ENCODE measurements around the gene DDX51.

DNA sequence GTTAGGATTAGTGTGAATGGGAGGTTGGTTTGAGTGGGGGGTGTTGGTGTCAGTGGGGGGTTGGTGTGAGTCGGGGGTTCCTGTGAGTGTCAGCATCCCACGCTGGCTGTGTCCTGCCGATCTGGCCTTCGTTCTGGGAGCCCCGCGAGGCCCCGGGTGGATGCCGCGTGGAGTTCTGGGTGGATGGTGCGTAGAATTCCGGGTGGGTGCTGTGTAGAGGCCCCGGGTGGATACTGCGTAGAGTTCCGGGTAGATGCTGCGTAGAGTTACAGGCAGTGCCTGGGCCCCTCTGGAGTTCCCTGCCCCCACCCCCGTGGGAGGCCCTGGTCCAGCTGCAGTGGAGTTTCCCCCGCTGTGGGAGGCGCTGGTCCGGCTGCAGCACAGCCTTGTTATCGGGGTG is 8.8 kb upstream of the DDX51 start:
- TF ChIP-seq, protein P1, sequence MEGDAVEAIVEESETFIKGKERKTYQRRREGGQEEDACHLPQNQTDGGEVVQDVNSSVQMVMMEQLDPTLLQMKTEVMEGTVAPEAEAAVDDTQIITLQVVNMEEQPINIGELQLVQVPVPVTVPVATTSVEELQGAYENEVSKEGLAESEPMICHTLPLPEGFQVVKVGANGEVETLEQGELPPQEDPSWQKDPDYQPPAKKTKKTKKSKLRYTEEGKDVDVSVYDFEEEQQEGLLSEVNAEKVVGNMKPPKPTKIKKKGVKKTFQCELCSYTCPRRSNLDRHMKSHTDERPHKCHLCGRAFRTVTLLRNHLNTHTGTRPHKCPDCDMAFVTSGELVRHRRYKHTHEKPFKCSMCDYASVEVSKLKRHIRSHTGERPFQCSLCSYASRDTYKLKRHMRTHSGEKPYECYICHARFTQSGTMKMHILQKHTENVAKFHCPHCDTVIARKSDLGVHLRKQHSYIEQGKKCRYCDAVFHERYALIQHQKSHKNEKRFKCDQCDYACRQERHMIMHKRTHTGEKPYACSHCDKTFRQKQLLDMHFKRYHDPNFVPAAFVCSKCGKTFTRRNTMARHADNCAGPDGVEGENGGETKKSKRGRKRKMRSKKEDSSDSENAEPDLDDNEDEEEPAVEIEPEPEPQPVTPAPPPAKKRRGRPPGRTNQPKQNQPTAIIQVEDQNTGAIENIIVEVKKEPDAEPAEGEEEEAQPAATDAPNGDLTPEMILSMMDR (IDR thresholded peaks at IDR 0.05): no peak
- no peak for TF ChIP-seq ZFX (IDR thresholded peaks at IDR 0.05; ENCODE audit: borderline replicate concordance)

Data from 22Rv1 (cell line).